ENCODE measurements around the gene ANKS1B.

ANKS1B gene

DNA sequence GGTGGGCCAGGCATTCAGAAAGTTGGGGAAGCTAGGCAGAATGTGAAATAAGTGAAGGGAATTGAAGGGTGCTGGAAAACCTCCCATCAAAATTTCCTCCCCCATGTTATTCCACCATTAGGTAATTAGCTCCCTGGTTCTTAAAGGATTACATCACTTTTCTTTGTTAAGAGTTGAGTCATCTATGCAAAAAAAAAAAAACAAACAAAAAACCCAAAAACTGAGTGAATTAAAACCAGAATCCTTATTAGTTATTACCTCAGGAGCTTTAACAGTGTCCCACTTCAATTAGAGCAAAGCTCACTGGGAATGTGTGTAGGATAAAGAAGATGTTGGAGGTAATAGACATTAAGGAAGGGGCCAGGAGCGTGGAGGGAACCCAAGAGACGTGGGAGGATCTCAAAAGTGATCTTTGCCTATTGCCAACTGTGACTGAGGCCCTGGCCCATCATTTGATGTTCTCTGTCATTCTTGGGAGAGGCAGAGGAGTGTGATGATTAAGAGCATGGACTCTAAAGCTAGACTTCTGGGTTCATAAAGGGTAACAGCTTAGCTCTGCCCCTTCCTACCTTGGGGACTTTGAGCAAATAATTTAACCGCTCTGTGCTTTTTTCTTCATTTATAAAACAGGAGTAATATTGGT, 975.0 kb downstream of the ANKS1B start:
- TF ChIP-seq, protein P1, sequence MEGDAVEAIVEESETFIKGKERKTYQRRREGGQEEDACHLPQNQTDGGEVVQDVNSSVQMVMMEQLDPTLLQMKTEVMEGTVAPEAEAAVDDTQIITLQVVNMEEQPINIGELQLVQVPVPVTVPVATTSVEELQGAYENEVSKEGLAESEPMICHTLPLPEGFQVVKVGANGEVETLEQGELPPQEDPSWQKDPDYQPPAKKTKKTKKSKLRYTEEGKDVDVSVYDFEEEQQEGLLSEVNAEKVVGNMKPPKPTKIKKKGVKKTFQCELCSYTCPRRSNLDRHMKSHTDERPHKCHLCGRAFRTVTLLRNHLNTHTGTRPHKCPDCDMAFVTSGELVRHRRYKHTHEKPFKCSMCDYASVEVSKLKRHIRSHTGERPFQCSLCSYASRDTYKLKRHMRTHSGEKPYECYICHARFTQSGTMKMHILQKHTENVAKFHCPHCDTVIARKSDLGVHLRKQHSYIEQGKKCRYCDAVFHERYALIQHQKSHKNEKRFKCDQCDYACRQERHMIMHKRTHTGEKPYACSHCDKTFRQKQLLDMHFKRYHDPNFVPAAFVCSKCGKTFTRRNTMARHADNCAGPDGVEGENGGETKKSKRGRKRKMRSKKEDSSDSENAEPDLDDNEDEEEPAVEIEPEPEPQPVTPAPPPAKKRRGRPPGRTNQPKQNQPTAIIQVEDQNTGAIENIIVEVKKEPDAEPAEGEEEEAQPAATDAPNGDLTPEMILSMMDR (IDR thresholded peaks at IDR 0.05; ENCODE audit: low read length), result no peak
- TF ChIP-seq EZH2 (IDR thresholded peaks at IDR 0.05; ENCODE audit: borderline replicate concordance, low read length), result no peak
- Histone ChIP-seq H3K36me3 (ENCODE audit: insufficient read depth, low read length) (no peaks in the 10 kb centered on the region), H3K4me2 (ENCODE audit: low read length) (no peak overlapping the region), H3K9me3 (ENCODE audit: low read length) (no peaks in the 10 kb centered on the region), H3K27ac (ENCODE audit: low read depth, low read length, poor library complexity, severe bottlenecking) (no peak overlapping the region), H4K20me1 (ENCODE audit: insufficient read depth, low read length) (no peaks in the 10 kb centered on the region), H3K4me1 (ENCODE audit: insufficient read depth, low read length, severe bottlenecking) (no peaks in the 10 kb centered on the region), H3K9me2 (ENCODE audit: low read depth, low read length) (no peaks in the 10 kb centered on the region), H3K79me2 (ENCODE audit: insufficient read depth, low read length) (no peaks in the 10 kb centered on the region), H3K9ac (ENCODE audit: low read length) (no peak overlapping the region), H3F3A (ENCODE audit: insufficient read depth, low read length) (no peaks in the 10 kb centered on the region), H2AFZ (ENCODE audit: low read length) (no peak overlapping the region), H3K4me3 (ENCODE audit: low read depth, low read length, poor library complexity, severe bottlenecking) (no peak overlapping the region), H3K27me3 (ENCODE audit: insufficient read depth, low read length) (no peaks in the 10 kb centered on the region)

DNA sequence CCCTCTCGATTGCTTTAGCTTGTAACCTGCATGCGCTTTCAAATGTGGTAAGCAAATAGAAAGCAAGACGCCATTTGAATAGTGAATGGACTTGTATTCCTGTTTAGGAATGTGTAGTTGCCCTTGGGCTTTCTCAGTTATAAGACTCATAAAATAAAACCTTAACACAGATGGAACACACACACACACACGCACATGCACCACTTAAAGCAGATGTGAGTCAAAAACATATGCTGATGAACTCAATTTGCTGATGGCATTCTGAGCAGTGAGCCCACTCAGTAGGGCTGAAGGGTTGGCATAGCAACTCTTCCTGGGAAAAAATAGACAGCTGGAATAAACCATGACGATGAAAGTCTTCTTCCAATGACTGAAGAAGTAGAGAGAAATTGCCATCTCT, 979.1 kb downstream of the ANKS1B start:
- H3K36me3 ChIP-seq (ENCODE audit: insufficient read depth, low read length), result no peaks in the 10 kb centered on the region
- H3K4me1 ChIP-seq (ENCODE audit: insufficient read depth, low read length, severe bottlenecking), result no peaks in the 10 kb centered on the region
- H3K9me3 ChIP-seq (ENCODE audit: low read length), result no peaks in the 10 kb centered on the region
- H3K79me2 ChIP-seq (ENCODE audit: insufficient read depth, low read length), result no peaks in the 10 kb centered on the region
- H3K4me2 ChIP-seq (ENCODE audit: low read length), result no peak overlapping the region
- TF ChIP-seq, protein P1 (IDR thresholded peaks at IDR 0.05; ENCODE audit: low read length), result no peak
- no peak for TF ChIP-seq EZH2 (IDR thresholded peaks at IDR 0.05; ENCODE audit: borderline replicate concordance, low read length)
- H3K4me3 ChIP-seq (ENCODE audit: low read depth, low read length, poor library complexity, severe bottlenecking), result no peak overlapping the region
- H3K9ac ChIP-seq (ENCODE audit: low read length), result no peak overlapping the region
- no peaks in the 10 kb centered on the region for H4K20me1 ChIP-seq (ENCODE audit: insufficient read depth, low read length)
- no peak overlapping the region for H2AFZ ChIP-seq (ENCODE audit: low read length)
- no peaks in the 10 kb centered on the region for H3K9me2 ChIP-seq (ENCODE audit: low read depth, low read length)
- no peaks in the 10 kb centered on the region for H3K27me3 ChIP-seq (ENCODE audit: insufficient read depth, low read length)
- H3K27ac ChIP-seq (ENCODE audit: low read depth, low read length, poor library complexity, severe bottlenecking), result no peak overlapping the region
- H3F3A ChIP-seq (ENCODE audit: insufficient read depth, low read length), result no peaks in the 10 kb centered on the region

DNA sequence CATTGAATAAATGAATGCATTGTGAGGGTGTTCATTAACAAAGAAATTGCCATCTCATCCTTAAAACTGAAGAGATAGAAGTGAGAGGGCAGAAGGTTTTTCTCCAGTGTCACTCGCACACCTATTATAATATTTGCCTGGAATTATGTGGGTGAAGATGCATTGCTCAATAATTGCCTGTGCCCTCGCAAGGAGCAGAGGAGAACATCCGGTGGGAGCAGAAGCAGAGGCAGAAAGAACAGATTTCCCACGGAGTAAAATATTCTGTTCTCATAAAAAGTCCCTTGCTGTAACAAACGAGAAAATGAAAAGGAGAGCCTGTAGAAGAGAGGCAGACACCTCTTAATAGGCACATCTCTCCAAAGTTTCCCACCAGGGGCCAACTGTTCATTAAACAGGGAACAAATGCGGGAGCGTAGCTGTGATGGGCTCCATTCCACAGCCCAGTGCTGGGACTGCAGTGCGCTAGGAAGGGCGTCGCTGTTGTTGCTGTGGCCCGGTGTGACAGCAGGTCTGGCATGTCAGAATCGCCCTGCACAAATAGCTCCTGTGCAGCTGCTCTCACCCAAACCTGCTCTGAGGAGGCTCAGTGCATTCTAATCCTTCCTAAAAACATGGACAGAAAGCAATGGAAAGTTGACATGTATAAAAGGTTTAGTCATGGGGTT, 979.8 kb downstream of the ANKS1B start:
- TF ChIP-seq EZH2 (IDR thresholded peaks at IDR 0.05; ENCODE audit: borderline replicate concordance, low read length), result no peak
- Histone ChIP-seq H3K9me2 (ENCODE audit: low read depth, low read length) (no peaks in the 10 kb centered on the region), H3K27ac (ENCODE audit: low read depth, low read length, poor library complexity, severe bottlenecking) (no peak overlapping the region), H3K4me2 (ENCODE audit: low read length) (no peak overlapping the region), H3K4me1 (ENCODE audit: insufficient read depth, low read length, severe bottlenecking) (no peaks in the 10 kb centered on the region), H3K79me2 (ENCODE audit: insufficient read depth, low read length) (no peaks in the 10 kb centered on the region), H3K36me3 (ENCODE audit: insufficient read depth, low read length) (no peaks in the 10 kb centered on the region), H3F3A (ENCODE audit: insufficient read depth, low read length) (no peaks in the 10 kb centered on the region), H3K4me3 (ENCODE audit: low read depth, low read length, poor library complexity, severe bottlenecking) (no peak overlapping the region), H3K9me3 (ENCODE audit: low read length) (no peaks in the 10 kb centered on the region), H2AFZ (ENCODE audit: low read length) (no peak overlapping the region), H3K9ac (ENCODE audit: low read length) (no peak overlapping the region), H4K20me1 (ENCODE audit: insufficient read depth, low read length) (no peaks in the 10 kb centered on the region), H3K27me3 (ENCODE audit: insufficient read depth, low read length) (no peaks in the 10 kb centered on the region)

Data from OCI-LY1 (cell line).